NCI-H2171 (cell line): Measurements from ENCODE around the gene CXCL3.

Experiments used
- DNase-seq: peaks from one replicate; lab custom pipeline; 2025; lab: John Stamatoyannopoulos, UW

The CXCL3 gene

GRCh38 chr4:74055498-74055897 is 17.0 kb upstream of the CXCL3 start:
- no peak for DNase-seq

- DNase-seq: no peak
Measured at GRCh38 chr4:74055096-74055495, 16.6 kb upstream of the CXCL3 start.

GRCh38 chr4:74054483-74055047 is 16.1 kb upstream of the CXCL3 start:
- no peak for DNase-seq

GRCh38 chr4:74047152-74047551 is 8.7 kb upstream of the CXCL3 start:
- DNase-seq: no peak

- DNase-seq: no peak
Measured at GRCh38 chr4:74045772-74046171, 7.3 kb upstream of the CXCL3 start.

- no peak for DNase-seq
Measured at GRCh38 chr4:74045247-74045646, 6.8 kb upstream of the CXCL3 start.

- no peak for DNase-seq
Measured at GRCh38 chr4:74044677-74045076, 6.2 kb upstream of the CXCL3 start.

GRCh38 chr4:74042681-74043080 is 4.2 kb upstream of the CXCL3 start:
- DNase-seq: no peak

- no peak for DNase-seq
Measured at GRCh38 chr4:74041418-74041817, 2.9 kb upstream of the CXCL3 start.

GRCh38 chr4:74039315-74039763 is 850 bp upstream of the CXCL3 start:
- DNase-seq: no peak

- DNase-seq: no peak
Measured at GRCh38 chr4:74038086-74038424, 434 bp downstream of the CXCL3 start.

GRCh38 chr4:74037076-74037955 is 1.2 kb downstream of the CXCL3 start:
- DNase-seq: no peak

- DNase-seq: no peak
Measured at GRCh38 chr4:74033739-74034138, 4.8 kb downstream of the CXCL3 start.

- no peak for DNase-seq
Measured at GRCh38 chr4:74032064-74032463, 6.4 kb downstream of the CXCL3 start.

GRCh38 chr4:74031576-74031975 is 6.9 kb downstream of the CXCL3 start:
- DNase-seq: no peak

- no peak for DNase-seq
Measured at GRCh38 chr4:74030285-74030684, 8.2 kb downstream of the CXCL3 start.

GRCh38 chr4:74028504-74028903 is 10.0 kb downstream of the CXCL3 start:
- no peak for DNase-seq

- no peak for DNase-seq
Measured at GRCh38 chr4:74023709-74024108, 14.8 kb downstream of the CXCL3 start.

GRCh38 chr4:74021601-74022000 is 16.9 kb downstream of the CXCL3 start:
- DNase-seq: no peak

- no peak for DNase-seq
Measured at GRCh38 chr4:74018771-74019170, 19.7 kb downstream of the CXCL3 start.

- DNase-seq: no peak
Measured at GRCh38 chr4:74018116-74018515, 20.4 kb downstream of the CXCL3 start.

GRCh38 chr4:74016068-74016467 is 22.4 kb downstream of the CXCL3 start:
- no peak for DNase-seq

GRCh38 chr4:74015126-74015780 is 23.2 kb downstream of the CXCL3 start:
- no peak for DNase-seq
